Measurements from ENCODE around the gene FLT1.

FLT1 gene

GRCh38 chr13:28349907-28350654 lies 144.8 kb downstream of the FLT1 start:
- Histone ChIP-seq H3K9me3 (no peaks in the 10 kb centered on the region), H3K4me1 (no peaks in the 10 kb centered on the region), H3K4me3 (no peak overlapping the region), H3K27me3 (no peaks in the 10 kb centered on the region), H3K36me3 (no peaks in the 10 kb centered on the region), H3K27ac (no peak overlapping the region)
- DNase-seq = no peak
- intact Hi-C loops (cut with DNase I; ENCODE audit: low total_unique reads) = no loop called here
- TF ChIP-seq CTCF (IDR thresholded peaks at IDR 0.05) = no peak

- Histone ChIP-seq H3K9me3 (no peaks in the 10 kb centered on the region), H3K36me3 (no peaks in the 10 kb centered on the region), H3K4me1 (no peaks in the 10 kb centered on the region), H3K27ac (no peak overlapping the region), H3K4me3 (no peak overlapping the region), H3K27me3 (no peaks in the 10 kb centered on the region)
- no peak for TF ChIP-seq CTCF (IDR thresholded peaks at IDR 0.05)
- no peak for DNase-seq
- intact Hi-C loops (cut with DNase I; ENCODE audit: low total_unique reads) = no loop called here
Measured at GRCh38 chr13:28349371-28349770, 145.6 kb downstream of the FLT1 start.

- no peak for DNase-seq
- Histone ChIP-seq H3K27me3 (no peaks in the 10 kb centered on the region), H3K27ac (no peak overlapping the region), H3K4me1 (no peaks in the 10 kb centered on the region), H3K36me3 (no peaks in the 10 kb centered on the region), H3K4me3 (no peak overlapping the region), H3K9me3 (no peaks in the 10 kb centered on the region)
- intact Hi-C loops (cut with DNase I; ENCODE audit: low total_unique reads) = no loop called here
- no peak for TF ChIP-seq CTCF (IDR thresholded peaks at IDR 0.05)
Measured at GRCh38 chr13:28347456-28348371, 147.2 kb downstream of the FLT1 start.

- Histone ChIP-seq H3K4me3 (no peak overlapping the region), H3K27ac (no peak overlapping the region), H3K27me3 (no peaks in the 10 kb centered on the region), H3K9me3 (no peaks in the 10 kb centered on the region), H3K36me3 (no peaks in the 10 kb centered on the region), H3K4me1 (no peaks in the 10 kb centered on the region)
- no peak for DNase-seq
- TF ChIP-seq CTCF (IDR thresholded peaks at IDR 0.05) = no peak
- intact Hi-C loops (cut with DNase I; ENCODE audit: low total_unique reads) = no loop called here
Measured at GRCh38 chr13:28346154-28346553, 148.8 kb downstream of the FLT1 start.

- H3K4me1 ChIP-seq = no peaks in the 10 kb centered on the region
- no peaks in the 10 kb centered on the region for H3K36me3 ChIP-seq
- H3K27me3 ChIP-seq = no peaks in the 10 kb centered on the region
- no peak overlapping the region for H3K4me3 ChIP-seq
- no peak overlapping the region for H3K27ac ChIP-seq
- no peaks in the 10 kb centered on the region for H3K9me3 ChIP-seq
- no peak for DNase-seq
- no peak for TF ChIP-seq CTCF (IDR thresholded peaks at IDR 0.05)
- intact Hi-C loops (cut with DNase I; ENCODE audit: low total_unique reads) = no loop called here
Measured at GRCh38 chr13:28344163-28344562, 150.8 kb downstream of the FLT1 start.

All from tibial artery (tissue), 4 donors.